ENCODE measurements around the gene CD81.
"Not testable (repeated sequence)": the region's sequence is repeated elsewhere in the genome, so short reads cannot be mapped to it uniquely, and the experiment has no call there.

CD81 gene

DNA sequence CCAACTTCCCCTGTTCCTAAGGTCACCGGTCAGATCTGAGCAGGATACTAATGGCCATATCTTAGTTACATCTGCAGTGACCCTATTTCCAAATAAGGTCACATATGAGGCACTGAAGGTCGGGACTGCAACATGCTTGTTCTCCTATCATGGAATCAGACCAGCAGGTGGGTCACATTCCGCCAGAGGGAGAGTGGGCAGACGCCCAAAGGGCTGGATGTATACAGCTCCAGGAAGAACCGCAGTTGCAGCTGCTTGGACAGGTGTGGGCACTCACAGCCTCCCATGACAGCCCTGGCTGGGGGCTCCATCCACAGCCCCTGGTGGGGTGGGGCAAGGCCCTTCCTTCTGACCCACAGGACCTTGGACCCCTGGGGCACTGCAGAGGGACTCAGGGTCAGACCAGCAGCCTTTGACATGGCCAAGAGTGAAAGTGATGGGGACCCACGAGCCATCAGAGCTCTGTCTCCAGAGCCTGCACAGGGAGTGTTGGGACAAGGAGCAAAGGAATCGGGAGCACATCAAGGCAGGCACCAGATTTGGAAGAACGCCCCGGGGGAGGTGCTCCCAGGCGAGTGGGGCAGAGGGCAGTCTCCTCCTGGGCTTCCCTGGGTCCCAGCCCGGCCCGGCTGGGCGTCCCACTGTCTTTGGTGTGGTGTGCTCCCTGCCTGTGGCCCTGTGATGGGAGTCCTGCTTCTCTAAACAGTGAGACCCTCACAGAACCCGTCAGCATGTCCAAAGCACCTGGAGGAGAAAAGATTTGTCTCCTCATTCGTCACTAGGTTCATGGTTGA lies 13.3 kb upstream of the CD81 start:
- peaks cover 4 to 59% (median 49%) of the 10 kb centered on the region in 5 donors for H3K4me1 ChIP-seq (ENCODE audit: control insufficient read depth in 5 of 5, insufficient read depth in 5 of 5, low read length in 5 of 5)
- no peaks in the 10 kb centered on the region for H3K27me3 ChIP-seq (ENCODE audit: control insufficient read depth in 5 of 5, insufficient read depth in 4 of 5, low read length in 5 of 5)
- no peak overlapping the region for H3K4me3 ChIP-seq (ENCODE audit: low read depth in 1 of 5, low read length in 5 of 5)
- H3K9ac ChIP-seq (ENCODE audit: low read length in 5 of 5), result peak overlapping the region in 1 of 5 donors; percentile 2
- no peaks in the 10 kb centered on the region for H3K9me3 ChIP-seq (ENCODE audit: control insufficient read depth in 5 of 5, low read length in 5 of 5)
- H3K36me3 ChIP-seq (ENCODE audit: control insufficient read depth in 5 of 5, insufficient read depth in 5 of 5, low read length in 5 of 5), result no peaks in the 10 kb centered on the region
- H3K27ac ChIP-seq (ENCODE audit: low read depth, low read length), result no peak overlapping the region

DNA sequence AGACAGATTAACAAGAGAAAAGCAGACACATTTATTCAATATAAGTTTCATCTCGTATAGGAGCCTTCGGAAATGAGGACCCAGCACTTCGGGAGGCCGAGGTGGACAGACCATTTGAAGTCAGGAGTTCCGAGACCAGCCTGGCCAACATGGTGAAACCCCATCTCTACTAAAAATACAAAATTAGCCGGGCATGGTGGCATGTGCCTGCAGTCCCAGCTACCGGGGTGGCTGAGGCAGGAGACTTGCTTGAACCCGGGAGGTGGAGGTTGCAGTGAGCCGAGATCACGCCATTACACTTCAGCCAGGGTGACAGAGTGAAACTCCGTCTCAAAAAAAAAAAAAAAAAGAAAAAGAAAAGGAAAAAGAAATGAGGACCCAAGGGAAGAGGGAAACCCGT lies 12.7 kb upstream of the CD81 start:
- H3K4me1 ChIP-seq (ENCODE audit: control insufficient read depth in 5 of 5, insufficient read depth in 5 of 5, low read length in 5 of 5), result peaks cover 4 to 65% (median 51%) of the 10 kb centered on the region in 5 donors
- not testable (repeated sequence) for H3K27ac ChIP-seq (ENCODE audit: low read depth, low read length); H3K27me3 ChIP-seq (ENCODE audit: control insufficient read depth in 5 of 5, insufficient read depth in 4 of 5, low read length in 5 of 5); H3K36me3 ChIP-seq (ENCODE audit: control insufficient read depth in 5 of 5, insufficient read depth in 5 of 5, low read length in 5 of 5); H3K9me3 ChIP-seq (ENCODE audit: control insufficient read depth in 5 of 5, low read length in 5 of 5); H3K9ac ChIP-seq (ENCODE audit: low read length in 5 of 5); H3K4me3 ChIP-seq (ENCODE audit: low read depth in 1 of 5, low read length in 5 of 5)

DNA sequence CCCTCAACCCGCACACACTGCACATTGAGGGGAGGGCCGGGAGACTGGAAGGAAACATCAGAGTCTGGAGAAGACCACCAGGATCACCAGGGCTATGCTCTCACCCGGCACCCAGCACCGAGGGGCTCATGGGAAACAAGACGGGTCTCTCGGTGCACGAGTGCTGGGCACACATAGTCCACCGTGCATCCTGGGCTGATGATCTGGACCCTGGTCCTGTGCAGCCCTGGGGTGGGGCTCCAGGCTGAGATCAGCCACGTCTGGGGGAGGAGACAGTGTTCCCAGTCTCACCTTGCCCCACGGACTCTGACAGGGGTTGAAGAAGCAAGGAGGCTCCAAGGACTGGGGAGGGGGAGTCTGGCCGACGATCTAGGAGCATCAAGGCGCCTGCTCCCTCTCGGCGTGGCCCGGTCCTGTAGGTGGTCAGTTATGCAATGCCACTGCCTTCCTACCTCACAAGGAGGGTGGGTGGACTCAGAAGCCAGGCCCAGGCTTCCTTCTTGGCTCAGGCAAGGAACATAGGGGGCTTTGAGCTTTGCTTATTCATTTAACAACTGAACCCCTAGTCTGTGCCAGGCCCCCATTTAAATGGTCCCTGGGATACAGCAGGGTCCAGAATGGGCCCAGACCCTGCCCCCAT lies 11.4 kb upstream of the CD81 start:
- peaks cover 4 to 76% (median 59%) of the 10 kb centered on the region in 5 donors for H3K4me1 ChIP-seq (ENCODE audit: control insufficient read depth in 5 of 5, insufficient read depth in 5 of 5, low read length in 5 of 5)
- H3K27ac ChIP-seq (ENCODE audit: low read depth, low read length), result no peak overlapping the region
- peak overlapping the region in 1 of 5 donors; percentile 13 for H3K9ac ChIP-seq (ENCODE audit: low read length in 5 of 5)
- H3K9me3 ChIP-seq (ENCODE audit: control insufficient read depth in 5 of 5, low read length in 5 of 5), result no peaks in the 10 kb centered on the region
- no peaks in the 10 kb centered on the region for H3K36me3 ChIP-seq (ENCODE audit: control insufficient read depth in 5 of 5, insufficient read depth in 5 of 5, low read length in 5 of 5)
- H3K4me3 ChIP-seq (ENCODE audit: low read depth in 1 of 5, low read length in 5 of 5), result no peak overlapping the region
- H3K27me3 ChIP-seq (ENCODE audit: control insufficient read depth in 5 of 5, insufficient read depth in 4 of 5, low read length in 5 of 5), result no peaks in the 10 kb centered on the region

DNA sequence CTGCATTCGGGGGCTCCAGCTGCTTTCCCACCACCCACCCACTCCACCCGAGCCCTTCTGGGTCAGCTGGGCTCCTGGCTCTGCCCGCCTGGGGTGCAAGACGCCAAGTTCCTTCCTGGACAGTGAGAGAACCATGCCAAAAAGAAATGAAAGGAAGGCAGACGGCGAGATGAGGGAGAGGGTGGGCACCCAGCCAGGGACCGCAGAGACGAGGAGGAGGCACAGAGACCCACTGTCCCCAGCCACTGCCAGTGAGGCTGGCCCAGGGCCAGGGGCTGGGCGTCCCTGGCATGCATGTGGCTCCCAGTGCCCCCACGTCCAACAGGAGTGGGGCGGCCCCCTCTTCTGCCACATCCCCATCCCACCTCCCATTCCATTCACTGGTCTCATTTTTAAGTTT lies 10.8 kb upstream of the CD81 start:
- H3K4me3 ChIP-seq (ENCODE audit: low read depth in 1 of 5, low read length in 5 of 5), result no peak overlapping the region
- H3K9me3 ChIP-seq (ENCODE audit: control insufficient read depth in 5 of 5, low read length in 5 of 5), result no peaks in the 10 kb centered on the region
- H3K27me3 ChIP-seq (ENCODE audit: control insufficient read depth in 5 of 5, insufficient read depth in 4 of 5, low read length in 5 of 5), result no peaks in the 10 kb centered on the region
- H3K36me3 ChIP-seq (ENCODE audit: control insufficient read depth in 5 of 5, insufficient read depth in 5 of 5, low read length in 5 of 5), result no peaks in the 10 kb centered on the region
- H3K27ac ChIP-seq (ENCODE audit: low read depth, low read length), result no peak overlapping the region
- H3K9ac ChIP-seq (ENCODE audit: low read length in 5 of 5), result peak overlapping the region in 1 of 5 donors; percentile 13
- H3K4me1 ChIP-seq (ENCODE audit: control insufficient read depth in 5 of 5, insufficient read depth in 5 of 5, low read length in 5 of 5), result peaks cover 4 to 76% (median 59%) of the 10 kb centered on the region in 5 donors

DNA sequence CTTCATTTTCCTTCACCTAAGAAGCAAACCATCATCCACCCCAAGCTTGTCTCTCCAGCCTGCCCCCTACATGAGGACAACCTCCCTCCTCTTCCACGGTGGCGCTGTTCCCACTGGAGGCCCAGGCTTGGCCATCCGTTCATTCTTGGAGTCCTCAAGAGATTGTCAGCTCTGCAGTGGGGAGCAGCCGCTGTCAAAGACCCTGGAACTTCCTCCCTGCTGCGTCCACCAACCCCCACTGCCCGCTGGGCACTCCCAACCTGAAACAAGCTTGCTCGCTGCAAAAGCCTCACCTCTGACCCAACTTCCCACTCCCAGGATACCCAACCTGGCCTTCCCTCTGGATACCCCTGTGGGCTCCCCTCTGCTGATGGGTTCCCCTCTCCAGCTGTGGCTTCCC lies 10.4 kb upstream of the CD81 start:
- Histone ChIP-seq H3K27me3 (ENCODE audit: control insufficient read depth in 5 of 5, insufficient read depth in 4 of 5, low read length in 5 of 5) (no peaks in the 10 kb centered on the region), H3K9me3 (ENCODE audit: control insufficient read depth in 5 of 5, low read length in 5 of 5) (no peaks in the 10 kb centered on the region), H3K4me1 (ENCODE audit: control insufficient read depth in 5 of 5, insufficient read depth in 5 of 5, low read length in 5 of 5) (peaks cover 4 to 76% (median 59%) of the 10 kb centered on the region in 5 donors), H3K4me3 (ENCODE audit: low read depth in 1 of 5, low read length in 5 of 5) (no peak overlapping the region), H3K36me3 (ENCODE audit: control insufficient read depth in 5 of 5, insufficient read depth in 5 of 5, low read length in 5 of 5) (no peaks in the 10 kb centered on the region), H3K9ac (ENCODE audit: low read length in 5 of 5) (no peak overlapping the region), H3K27ac (ENCODE audit: low read depth, low read length) (no peak overlapping the region)

DNA sequence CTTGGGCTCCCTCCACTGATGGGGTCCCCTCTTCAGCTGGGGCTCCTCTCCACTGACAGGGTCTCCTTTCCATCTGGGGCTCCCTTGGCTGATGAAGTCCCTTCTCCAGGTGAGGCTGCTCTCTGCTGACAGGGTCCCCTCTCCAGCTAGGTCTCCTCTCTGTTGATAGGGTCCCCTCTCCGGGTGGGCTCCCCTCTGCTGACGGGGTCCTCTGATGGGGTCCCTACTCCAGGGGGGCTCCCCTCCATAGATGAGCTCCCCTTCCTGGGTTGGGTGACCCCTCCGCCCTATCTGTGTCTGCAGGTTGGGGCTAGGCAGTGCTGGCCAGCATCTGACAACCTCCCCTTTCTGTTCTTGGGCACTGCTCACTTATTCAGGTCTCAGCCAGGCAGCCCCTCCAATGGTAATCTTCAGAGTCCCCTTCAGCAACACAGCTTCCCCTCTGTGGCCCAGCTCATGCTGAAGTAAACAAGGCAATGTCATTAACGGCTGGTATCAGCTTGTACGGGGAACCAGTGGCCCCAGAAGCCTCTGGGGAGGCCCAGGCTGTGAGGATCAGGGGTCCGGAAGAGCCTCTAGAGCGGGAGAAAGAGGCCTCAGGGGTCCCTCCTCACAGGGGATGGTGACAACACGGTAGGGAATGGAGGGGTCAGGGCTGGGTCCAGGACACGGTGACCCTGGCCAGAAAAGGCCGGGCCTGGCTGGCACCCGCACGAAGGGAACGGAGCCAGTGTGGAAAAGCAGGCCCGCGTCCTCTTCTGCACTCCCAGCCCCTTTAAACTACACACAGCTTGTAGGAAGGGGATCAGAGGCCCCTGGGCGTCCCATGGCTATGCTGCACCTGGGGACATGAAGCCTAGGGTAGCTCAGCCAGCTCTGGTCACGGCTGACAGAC lies 9.6 kb upstream of the CD81 start:
- no peak overlapping the region for H3K9ac ChIP-seq (ENCODE audit: low read length in 5 of 5)
- H3K4me1 ChIP-seq (ENCODE audit: control insufficient read depth in 5 of 5, insufficient read depth in 5 of 5, low read length in 5 of 5), result peaks cover 3 to 73% (median 56%) of the 10 kb centered on the region in 5 donors
- no peak overlapping the region for H3K4me3 ChIP-seq (ENCODE audit: low read depth in 1 of 5, low read length in 5 of 5)
- H3K36me3 ChIP-seq (ENCODE audit: control insufficient read depth in 5 of 5, insufficient read depth in 5 of 5, low read length in 5 of 5), result no peaks in the 10 kb centered on the region
- no peaks in the 10 kb centered on the region for H3K27me3 ChIP-seq (ENCODE audit: control insufficient read depth in 5 of 5, insufficient read depth in 4 of 5, low read length in 5 of 5)
- H3K9me3 ChIP-seq (ENCODE audit: control insufficient read depth in 5 of 5, low read length in 5 of 5), result no peaks in the 10 kb centered on the region
- no peak overlapping the region for H3K27ac ChIP-seq (ENCODE audit: low read depth, low read length)

DNA sequence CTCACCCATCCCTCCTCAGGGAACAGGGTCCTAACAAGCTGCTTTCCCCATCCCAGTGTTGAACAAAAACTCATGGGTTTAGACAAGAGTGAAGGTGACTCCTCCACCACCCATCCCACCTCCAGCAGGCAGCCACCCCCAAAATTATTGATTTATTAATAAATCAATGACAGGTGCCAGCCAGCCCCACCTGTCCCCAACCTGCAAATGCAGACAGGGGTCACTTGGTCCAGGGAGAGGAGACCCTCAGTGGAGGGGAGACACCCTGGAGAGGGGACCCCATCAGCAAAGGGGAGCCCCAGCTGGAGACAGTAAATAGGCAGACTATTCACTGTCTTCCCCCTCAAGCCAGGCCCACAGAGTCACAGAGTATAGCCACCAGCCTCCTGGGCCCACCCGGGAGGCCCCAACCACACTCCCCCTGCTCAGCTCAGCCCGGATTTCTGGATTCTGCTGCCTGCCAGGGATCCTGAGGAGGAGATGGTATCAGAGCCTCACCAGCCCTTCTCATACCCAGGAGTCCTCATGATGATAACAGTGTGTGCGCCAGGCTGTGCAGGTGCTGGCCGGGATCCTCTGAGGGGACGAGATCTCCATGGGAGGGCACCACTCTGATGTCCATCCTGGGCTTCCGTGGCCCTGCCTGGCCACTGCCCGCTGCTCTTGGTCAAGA lies 8.8 kb upstream of the CD81 start:
- Histone ChIP-seq H3K27ac (ENCODE audit: low read depth, low read length) (no peak overlapping the region), H3K4me3 (ENCODE audit: low read depth in 1 of 5, low read length in 5 of 5) (no peak overlapping the region), H3K4me1 (ENCODE audit: control insufficient read depth in 5 of 5, insufficient read depth in 5 of 5, low read length in 5 of 5) (peaks cover 2 to 65% (median 48%) of the 10 kb centered on the region in 5 donors), H3K9me3 (ENCODE audit: control insufficient read depth in 5 of 5, low read length in 5 of 5) (no peaks in the 10 kb centered on the region), H3K9ac (ENCODE audit: low read length in 5 of 5) (no peak overlapping the region), H3K27me3 (ENCODE audit: control insufficient read depth in 5 of 5, insufficient read depth in 4 of 5, low read length in 5 of 5) (no peaks in the 10 kb centered on the region), H3K36me3 (ENCODE audit: control insufficient read depth in 5 of 5, insufficient read depth in 5 of 5, low read length in 5 of 5) (no peaks in the 10 kb centered on the region)

DNA sequence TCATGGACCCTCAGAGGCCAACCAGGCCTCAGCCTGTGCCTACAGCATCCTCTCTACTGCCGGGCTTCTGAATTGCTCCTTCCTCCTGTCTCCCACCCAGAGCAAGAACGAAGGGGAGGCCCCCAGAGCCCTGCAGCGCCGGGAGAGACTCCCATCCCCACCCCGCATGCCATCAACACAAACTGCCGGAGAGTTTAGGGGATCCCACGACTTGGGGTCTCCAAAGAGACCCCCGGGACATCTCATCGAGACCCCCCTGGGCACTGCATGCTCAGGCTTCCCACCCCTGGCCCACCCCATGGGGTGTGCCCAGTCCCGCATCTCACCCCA lies 8.3 kb upstream of the CD81 start:
- H3K27me3 ChIP-seq (ENCODE audit: control insufficient read depth in 5 of 5, insufficient read depth in 4 of 5, low read length in 5 of 5), result no peaks in the 10 kb centered on the region
- no peak overlapping the region for H3K27ac ChIP-seq (ENCODE audit: low read depth, low read length)
- peaks cover 0 to 60% (median 43%) of the 10 kb centered on the region in 5 donors for H3K4me1 ChIP-seq (ENCODE audit: control insufficient read depth in 5 of 5, insufficient read depth in 5 of 5, low read length in 5 of 5)
- H3K4me3 ChIP-seq (ENCODE audit: low read depth in 1 of 5, low read length in 5 of 5), result no peak overlapping the region
- H3K9ac ChIP-seq (ENCODE audit: low read length in 5 of 5), result no peak overlapping the region
- no peaks in the 10 kb centered on the region for H3K9me3 ChIP-seq (ENCODE audit: control insufficient read depth in 5 of 5, low read length in 5 of 5)
- no peaks in the 10 kb centered on the region for H3K36me3 ChIP-seq (ENCODE audit: control insufficient read depth in 5 of 5, insufficient read depth in 5 of 5, low read length in 5 of 5)

DNA sequence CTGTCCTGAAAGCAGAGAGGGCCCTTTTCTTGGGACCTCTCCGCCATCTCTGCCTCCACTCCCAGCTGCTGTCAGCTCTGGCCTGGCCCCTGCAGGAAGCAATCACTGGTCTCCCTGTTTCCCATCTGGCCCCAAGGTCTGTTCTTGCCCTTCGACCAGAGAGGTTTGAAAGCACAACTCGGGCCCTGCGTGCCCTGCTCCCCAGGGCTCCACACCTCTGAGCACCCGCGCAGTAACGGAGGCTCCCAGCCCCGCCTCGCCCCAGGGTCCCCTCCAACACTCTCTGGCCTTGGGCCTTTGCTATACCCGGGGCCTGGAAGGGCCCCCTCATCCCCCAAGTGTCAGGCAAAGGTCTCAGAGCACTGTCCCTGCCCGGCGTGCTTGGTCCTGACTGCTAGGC lies 7.8 kb upstream of the CD81 start:
- H3K4me1 ChIP-seq (ENCODE audit: control insufficient read depth in 5 of 5, insufficient read depth in 5 of 5, low read length in 5 of 5), result peaks cover 0 to 56% (median 39%) of the 10 kb centered on the region in 5 donors

More for the DNA sequence above, 7.8 kb upstream of the CD81 start:
- Histone ChIP-seq H3K36me3 (ENCODE audit: control insufficient read depth in 5 of 5, insufficient read depth in 5 of 5, low read length in 5 of 5) (no peaks in the 10 kb centered on the region), H3K27ac (ENCODE audit: low read depth, low read length) (peak overlapping the region; percentile 60), H3K27me3 (ENCODE audit: control insufficient read depth in 5 of 5, insufficient read depth in 4 of 5, low read length in 5 of 5) (no peaks in the 10 kb centered on the region), H3K9ac (ENCODE audit: low read length in 5 of 5) (peak overlapping the region in 1 of 5 donors; percentile 11), H3K4me3 (ENCODE audit: low read depth in 1 of 5, low read length in 5 of 5) (no peak overlapping the region), H3K9me3 (ENCODE audit: control insufficient read depth in 5 of 5, low read length in 5 of 5) (no peaks in the 10 kb centered on the region)

All from subcutaneous abdominal adipose tissue (tissue), 5 donors.